ENCODE measurements around the gene TENM4. TPM values are rescaled to one million over a fixed set of nuclear protein-coding genes. Genes with fewer than 3 reads are reported as not detected.

TENM4 gene
- total and polyA plus RNA-seq, 2 of the 8 experiments (the other 6 are each of a cell fraction or from before 2014, with no cell fraction given), result 3.5 to 7.2 TPM

DNA sequence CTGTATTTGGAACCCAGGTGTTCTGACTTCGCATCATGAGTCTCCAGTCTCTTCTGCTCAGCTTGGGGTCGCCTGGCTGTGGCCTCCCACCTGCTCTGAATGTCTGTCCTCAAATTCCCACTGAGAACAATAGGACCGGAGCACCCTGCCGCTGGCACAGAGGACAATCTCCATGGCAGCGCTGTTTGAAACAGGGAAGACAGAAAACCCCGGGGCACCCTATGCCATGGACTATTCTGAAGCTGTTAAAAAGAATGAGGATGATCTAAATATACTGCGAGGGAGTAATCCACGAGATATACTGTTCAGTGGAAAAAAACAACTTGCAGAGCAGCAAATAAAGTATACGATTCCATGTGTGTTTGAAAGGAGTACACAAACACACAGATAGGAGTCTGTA lies 450.6 kb downstream of the TENM4 start:
- Histone ChIP-seq H4K91ac (replicated peaks; ENCODE audit: insufficient read length, low read length) (no peak overlapping the region), H3K27ac (ENCODE audit: low read depth, low read length) (no peak overlapping the region), H3K4me3 (ENCODE audit: extremely low read depth in 1 of 4, insufficient read depth in 2 of 4, low read depth in 3 of 4, low read length in 4 of 4) (no peak overlapping the region), H3K56ac (replicated peaks; ENCODE audit: insufficient read length, low read depth, low read length) (no peak overlapping the region), H3K79me2 (ENCODE audit: control insufficient read depth in 1 of 2, insufficient read depth in 2 of 2, low read length in 2 of 2) (no peaks in the 10 kb centered on the region), H2BK5ac (ENCODE audit: low read depth, low read length) (no peak overlapping the region), H2BK15ac (ENCODE audit: low read length) (no peak overlapping the region), H2AFZ (ENCODE audit: low read length) (no peak overlapping the region), H2AK5ac (ENCODE audit: low read depth, low read length) (no peak overlapping the region), H2BK120ac (replicated peaks; ENCODE audit: low read depth, low read length) (no peak overlapping the region), H3K23me2 (ENCODE audit: low read depth, low read length) (no peaks in the 10 kb centered on the region), H3K27me3 (replicated peaks in 1 of 4; ENCODE audit: control insufficient read depth in 3 of 4, extremely low read depth in 1 of 4, insufficient read depth in 3 of 4, low read length in 3 of 4) (no peaks in the 10 kb centered on the region), H3K23ac (ENCODE audit: insufficient read length) (no peak overlapping the region), H3K9me3 (ENCODE audit: insufficient read depth in 2 of 2, low read depth in 1 of 2, low read length in 1 of 2) (no peaks in the 10 kb centered on the region), H3K79me1 (ENCODE audit: low read depth, low read length) (no peaks in the 10 kb centered on the region), H4K5ac (ENCODE audit: insufficient read length, low read depth, low read length) (no peak overlapping the region), H2BK20ac (ENCODE audit: low read length) (no peak overlapping the region), H2BK12ac (ENCODE audit: low read depth, low read length) (no peak overlapping the region), H3K14ac (ENCODE audit: insufficient read length) (no peak overlapping the region), H3K18ac (ENCODE audit: extremely low read depth, low read length) (no peak overlapping the region), H4K8ac (ENCODE audit: extremely low read depth, insufficient read depth, low read length) (no peak overlapping the region), H3K4me1 (replicated peaks in 1 of 4; ENCODE audit: control insufficient read depth in 3 of 4, insufficient read depth in 4 of 4, low read length in 3 of 4) (peaks cover 0 to 3% (median 0%) of the 10 kb centered on the region in 4 experiments; a peak in 2 of 7 replicates), H3K4ac (replicated peaks; ENCODE audit: insufficient read length, low read depth, low read length) (no peak overlapping the region), H3K36me3 (ENCODE audit: control insufficient read depth in 2 of 4, insufficient read depth in 4 of 4, low read length in 3 of 4) (no peaks in the 10 kb centered on the region), H3K9ac (replicated peaks in 1 of 4; ENCODE audit: extremely low read depth in 1 of 4, low read depth in 3 of 4, low read length in 3 of 4) (no peak overlapping the region), H3K4me2 (ENCODE audit: insufficient read depth in 1 of 2, low read depth in 2 of 2, low read length in 2 of 2) (no peak overlapping the region), H4K20me1 (replicated peaks in 1 of 2; ENCODE audit: control insufficient read depth in 1 of 2, insufficient read depth in 2 of 2, low read length in 2 of 2) (no peaks in the 10 kb centered on the region)
- ChIA-PET POLR2A (ENCODE audit: partially characterized antibody) (no interaction called here), CTCF (ENCODE audit: partially characterized antibody) (interaction anchor here (1.6 to 2.1 kb wide), 2 partner anchors 24 to 345 kb away, joined by 3 to 6 read pairs; no protein-coding TSS in a partner anchor)
- DNase-seq (ENCODE audit: low read depth in 1 of 2, low spot score in 2 of 2), result no peak
- WGBS, 2 experiments (ENCODE audit: extremely low coverage in 1 of 2, insufficient coverage in 1 of 2, insufficient read length in 1 of 2, insufficient replicate concordance in 2 of 2, low coverage in 1 of 2, low lambda C conversion rate in 2 of 2, missing lambda C conversion rate in 1 of 2), result 83% methylated on average over 9 of the region's 9 CpGs; no CpG with 5 or more reads in 1 of the 2 experiments
- no peak for FAIRE-seq
- TF ChIP-seq SRF (IDR thresholded peaks at IDR 0.05; ENCODE audit: low read depth, low read length) (no peak), EZH2 (IDR thresholded peaks at IDR 0.05; ENCODE audit: low read depth, low read length, severe bottlenecking) (no peak), BCL11A (IDR thresholded peaks at IDR 0.05; ENCODE audit: low read depth in 2 of 2, low read length in 2 of 2) (no peak), CREB1 (IDR thresholded peaks at IDR 0.05) (no peak), EGR1 (IDR thresholded peaks at IDR 0.05; ENCODE audit: borderline replicate concordance, low read depth, low read length) (no peak), NRF1 (IDR thresholded peaks at IDR 0.05; ENCODE audit: low read depth, low read length) (no peak), CHD1 (IDR thresholded peaks at IDR 0.05; ENCODE audit: low read depth, low read length) (no peak), CBX5 (IDR thresholded peaks at IDR 0.05; ENCODE audit: low read depth, low read length) (no peak), SAP30 (IDR thresholded peaks at IDR 0.05; ENCODE audit: insufficient read depth, insufficient replicate concordance, low read length) (no peak), TAF7 (optimal IDR thresholded peaks at IDR 0.05; ENCODE audit: borderline replicate concordance, low read depth, low read length) (no peak), TCF12 (IDR thresholded peaks at IDR 0.05; ENCODE audit: low read depth, low read length) (no peak), KDM1A (IDR thresholded peaks at IDR 0.05; ENCODE audit: borderline replicate concordance, low read length) (no peak), POLR2AphosphoS5 (IDR thresholded peaks at IDR 0.05; ENCODE audit: low read depth, low read length) (no peak)
- TF ChIP-seq, protein P1, sequence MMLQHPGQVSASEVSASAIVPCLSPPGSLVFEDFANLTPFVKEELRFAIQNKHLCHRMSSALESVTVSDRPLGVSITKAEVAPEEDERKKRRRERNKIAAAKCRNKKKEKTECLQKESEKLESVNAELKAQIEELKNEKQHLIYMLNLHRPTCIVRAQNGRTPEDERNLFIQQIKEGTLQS (IDR thresholded peaks at IDR 0.05; ENCODE audit: insufficient read depth, low read depth, low read length), result no peak
- TF ChIP-seq, protein P2, sequence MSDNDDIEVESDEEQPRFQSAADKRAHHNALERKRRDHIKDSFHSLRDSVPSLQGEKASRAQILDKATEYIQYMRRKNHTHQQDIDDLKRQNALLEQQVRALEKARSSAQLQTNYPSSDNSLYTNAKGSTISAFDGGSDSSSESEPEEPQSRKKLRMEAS (IDR thresholded peaks at IDR 0.05), result no peak
